Ishikawa (cell line): ENCODE measurements around the gene VAPB.

Experiments
- CREB1 ChIP-seq: IDR thresholded peaks from 2 replicates; pipeline ENCODE4 v1.6.1; 2012; ENCODE audit warnings: low read depth
- EP300 ChIP-seq: IDR thresholded peaks from 2 replicates; pipeline ENCODE4 v1.6.1; 2012; ENCODE audit warnings: borderline replicate concordance
- FOXM1 ChIP-seq: IDR thresholded peaks from 2 replicates; pipeline ENCODE4 v1.6.1; 2012; ENCODE audit warnings: low read depth, borderline replicate concordance
- MAX ChIP-seq: IDR thresholded peaks from 2 replicates; pipeline ENCODE4 v1.6.1; 2012
- NFIC ChIP-seq: IDR thresholded peaks from 2 replicates; pipeline ENCODE4 v1.6.1; 2012
- RAD21 ChIP-seq: IDR thresholded peaks from 2 replicates; pipeline ENCODE4 v1.6.1; 2012; ENCODE audit warnings: low read depth
- REST ChIP-seq: IDR thresholded peaks from 2 replicates; pipeline ENCODE4 v1.6.1; 2012; ENCODE audit warnings: low read depth, mild to moderate bottlenecking
- TAF1 ChIP-seq: IDR thresholded peaks from 2 replicates; pipeline ENCODE4 v1.6.1; 2012; ENCODE audit warnings: low read depth, mild to moderate bottlenecking
- TCF12 ChIP-seq: IDR thresholded peaks from 2 replicates; pipeline ENCODE4 v1.6.1; 2012; ENCODE audit warnings: low read depth
- TEAD4 ChIP-seq: IDR thresholded peaks from 2 replicates; pipeline ENCODE4 v1.6.1; 2012
- USF1 ChIP-seq: IDR thresholded peaks from 2 replicates; pipeline ENCODE4 v1.6.1; 2012
- YY1 ChIP-seq: IDR thresholded peaks from 2 replicates; pipeline ENCODE4 v1.6.1; 2012; ENCODE audit warnings: low read depth
- ZBTB7A ChIP-seq: IDR thresholded peaks from 2 replicates; pipeline ENCODE4 v1.6.1; 2012; ENCODE audit warnings: low read depth

- TF ChIP-seq USF1 (no peak), ZBTB7A (no peak), TCF12 (no peak), NFIC (no peak), REST (no peak), RAD21 (no peak), FOXM1 (no peak), YY1 (no peak), MAX (no peak), EP300 (no peak), TAF1 (no peak), TEAD4 (no peak), CREB1 (no peak)
Measured at GRCh38 chr20:58339741-58340140, 49.3 kb upstream of the VAPB start.
